Measurements from ENCODE around the gene CCSAP.

DNA sequence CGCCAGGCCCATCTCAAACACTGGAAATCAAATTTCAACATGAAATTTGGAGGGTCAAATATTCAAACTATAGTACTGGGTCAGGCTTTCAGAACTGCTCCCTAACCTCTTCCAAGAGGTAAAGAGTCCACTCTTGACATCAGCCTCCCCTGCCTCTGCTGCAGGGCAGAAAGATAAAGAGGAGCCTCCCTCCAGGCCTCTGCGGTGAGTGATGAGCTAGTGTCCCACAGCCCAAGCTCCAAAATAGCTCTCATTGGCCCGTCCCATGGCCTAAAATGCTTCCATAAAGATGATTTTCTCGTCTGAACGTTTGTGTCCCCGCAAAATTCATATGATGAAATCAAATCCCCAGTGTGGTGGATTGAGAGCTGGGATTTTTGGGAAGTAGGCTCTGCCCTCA, 33.7 kb upstream of the CCSAP start:
- no peak for TF ChIP-seq KLF16 (tag by site-specific recombination; IDR thresholded peaks at IDR 0.05)
- TF ChIP-seq, protein P1, sequence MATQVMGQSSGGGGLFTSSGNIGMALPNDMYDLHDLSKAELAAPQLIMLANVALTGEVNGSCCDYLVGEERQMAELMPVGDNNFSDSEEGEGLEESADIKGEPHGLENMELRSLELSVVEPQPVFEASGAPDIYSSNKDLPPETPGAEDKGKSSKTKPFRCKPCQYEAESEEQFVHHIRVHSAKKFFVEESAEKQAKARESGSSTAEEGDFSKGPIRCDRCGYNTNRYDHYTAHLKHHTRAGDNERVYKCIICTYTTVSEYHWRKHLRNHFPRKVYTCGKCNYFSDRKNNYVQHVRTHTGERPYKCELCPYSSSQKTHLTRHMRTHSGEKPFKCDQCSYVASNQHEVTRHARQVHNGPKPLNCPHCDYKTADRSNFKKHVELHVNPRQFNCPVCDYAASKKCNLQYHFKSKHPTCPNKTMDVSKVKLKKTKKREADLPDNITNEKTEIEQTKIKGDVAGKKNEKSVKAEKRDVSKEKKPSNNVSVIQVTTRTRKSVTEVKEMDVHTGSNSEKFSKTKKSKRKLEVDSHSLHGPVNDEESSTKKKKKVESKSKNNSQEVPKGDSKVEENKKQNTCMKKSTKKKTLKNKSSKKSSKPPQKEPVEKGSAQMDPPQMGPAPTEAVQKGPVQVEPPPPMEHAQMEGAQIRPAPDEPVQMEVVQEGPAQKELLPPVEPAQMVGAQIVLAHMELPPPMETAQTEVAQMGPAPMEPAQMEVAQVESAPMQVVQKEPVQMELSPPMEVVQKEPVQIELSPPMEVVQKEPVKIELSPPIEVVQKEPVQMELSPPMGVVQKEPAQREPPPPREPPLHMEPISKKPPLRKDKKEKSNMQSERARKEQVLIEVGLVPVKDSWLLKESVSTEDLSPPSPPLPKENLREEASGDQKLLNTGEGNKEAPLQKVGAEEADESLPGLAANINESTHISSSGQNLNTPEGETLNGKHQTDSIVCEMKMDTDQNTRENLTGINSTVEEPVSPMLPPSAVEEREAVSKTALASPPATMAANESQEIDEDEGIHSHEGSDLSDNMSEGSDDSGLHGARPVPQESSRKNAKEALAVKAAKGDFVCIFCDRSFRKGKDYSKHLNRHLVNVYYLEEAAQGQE (tag by site-specific recombination; IDR thresholded peaks at IDR 0.05), result no peak
- TF ChIP-seq ZBTB8A (tag by site-specific recombination; IDR thresholded peaks at IDR 0.05), result no peak
- TF ChIP-seq, protein P2, sequence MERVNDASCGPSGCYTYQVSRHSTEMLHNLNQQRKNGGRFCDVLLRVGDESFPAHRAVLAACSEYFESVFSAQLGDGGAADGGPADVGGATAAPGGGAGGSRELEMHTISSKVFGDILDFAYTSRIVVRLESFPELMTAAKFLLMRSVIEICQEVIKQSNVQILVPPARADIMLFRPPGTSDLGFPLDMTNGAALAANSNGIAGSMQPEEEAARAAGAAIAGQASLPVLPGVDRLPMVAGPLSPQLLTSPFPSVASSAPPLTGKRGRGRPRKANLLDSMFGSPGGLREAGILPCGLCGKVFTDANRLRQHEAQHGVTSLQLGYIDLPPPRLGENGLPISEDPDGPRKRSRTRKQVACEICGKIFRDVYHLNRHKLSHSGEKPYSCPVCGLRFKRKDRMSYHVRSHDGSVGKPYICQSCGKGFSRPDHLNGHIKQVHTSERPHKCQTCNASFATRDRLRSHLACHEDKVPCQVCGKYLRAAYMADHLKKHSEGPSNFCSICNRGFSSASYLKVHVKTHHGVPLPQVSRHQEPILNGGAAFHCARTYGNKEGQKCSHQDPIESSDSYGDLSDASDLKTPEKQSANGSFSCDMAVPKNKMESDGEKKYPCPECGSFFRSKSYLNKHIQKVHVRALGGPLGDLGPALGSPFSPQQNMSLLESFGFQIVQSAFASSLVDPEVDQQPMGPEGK (tag by site-specific recombination; IDR thresholded peaks at IDR 0.05), result no peak
- no peak for TF ChIP-seq ZNF707 (tag by site-specific recombination; IDR thresholded peaks at IDR 0.05)
- TF ChIP-seq, protein P3, sequence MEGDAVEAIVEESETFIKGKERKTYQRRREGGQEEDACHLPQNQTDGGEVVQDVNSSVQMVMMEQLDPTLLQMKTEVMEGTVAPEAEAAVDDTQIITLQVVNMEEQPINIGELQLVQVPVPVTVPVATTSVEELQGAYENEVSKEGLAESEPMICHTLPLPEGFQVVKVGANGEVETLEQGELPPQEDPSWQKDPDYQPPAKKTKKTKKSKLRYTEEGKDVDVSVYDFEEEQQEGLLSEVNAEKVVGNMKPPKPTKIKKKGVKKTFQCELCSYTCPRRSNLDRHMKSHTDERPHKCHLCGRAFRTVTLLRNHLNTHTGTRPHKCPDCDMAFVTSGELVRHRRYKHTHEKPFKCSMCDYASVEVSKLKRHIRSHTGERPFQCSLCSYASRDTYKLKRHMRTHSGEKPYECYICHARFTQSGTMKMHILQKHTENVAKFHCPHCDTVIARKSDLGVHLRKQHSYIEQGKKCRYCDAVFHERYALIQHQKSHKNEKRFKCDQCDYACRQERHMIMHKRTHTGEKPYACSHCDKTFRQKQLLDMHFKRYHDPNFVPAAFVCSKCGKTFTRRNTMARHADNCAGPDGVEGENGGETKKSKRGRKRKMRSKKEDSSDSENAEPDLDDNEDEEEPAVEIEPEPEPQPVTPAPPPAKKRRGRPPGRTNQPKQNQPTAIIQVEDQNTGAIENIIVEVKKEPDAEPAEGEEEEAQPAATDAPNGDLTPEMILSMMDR (tag by site-specific recombination; IDR thresholded peaks at IDR 0.05), result no peak
- no peak for TF ChIP-seq ZBTB20 (tag by site-specific recombination; IDR thresholded peaks at IDR 0.05)
